ENCODE data around the gene GPC6. TPM values are rescaled to one million over a fixed set of nuclear protein-coding genes. Genes with fewer than 3 reads are reported as not detected.

GPC6 gene
- total and polyA plus RNA-seq, 9 of the 15 experiments (the other 6 are each of a cell fraction or from before 2014, with no cell fraction given) = under 0.01 to 0.20 (median 0.01) TPM; not detected in 4

DNA sequence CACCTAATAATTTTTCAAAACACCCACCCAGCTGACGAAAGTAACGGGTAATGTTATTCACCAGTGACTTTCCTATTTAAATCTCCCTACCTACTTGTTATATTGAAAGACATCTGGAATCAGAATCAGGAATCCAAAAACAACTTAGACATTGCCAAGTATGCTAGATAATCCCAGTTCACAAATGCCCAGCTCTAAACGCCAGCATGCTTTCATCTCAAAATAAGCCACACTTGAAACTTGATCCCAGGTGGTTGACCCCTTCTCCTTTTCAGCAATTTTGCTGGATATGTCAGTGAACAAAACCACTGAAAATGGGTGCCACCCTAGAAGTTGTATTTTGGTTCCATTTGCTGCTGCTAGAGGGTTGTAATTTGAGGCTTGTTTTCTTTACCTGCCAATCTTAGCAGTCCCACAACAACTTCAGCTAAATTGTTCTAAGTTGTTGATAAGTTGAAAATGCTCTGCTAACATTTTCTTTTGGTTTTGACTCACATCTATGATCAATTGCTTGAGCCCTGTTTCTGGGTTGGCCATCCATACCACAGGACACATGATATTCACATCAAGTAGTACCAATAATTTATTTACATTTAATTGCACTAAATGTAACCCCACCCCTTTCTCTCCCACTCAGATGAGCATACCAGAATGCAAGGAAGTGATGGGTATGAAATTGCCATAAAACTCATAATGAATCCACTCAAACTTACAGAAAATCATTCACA is 1186.4 kb downstream of the GPC6 start:
- in situ Hi-C loops (cut with MboI) = no loop called here
- Histone ChIP-seq H3K4me3 (no peak overlapping the region), H3K79me2 (ENCODE audit: control insufficient read depth, insufficient read depth, low read length) (no peaks in the 10 kb centered on the region), H2AFZ (ENCODE audit: low read depth, low read length) (no peak overlapping the region), H3K9ac (ENCODE audit: insufficient read depth in 1 of 2, low read depth in 2 of 2, low read length in 2 of 2) (no peak overlapping the region), H3K4me1 (replicated peaks in 1 of 2; ENCODE audit: control insufficient read depth in 2 of 2, insufficient read depth in 2 of 2, low read length in 2 of 2) (no peaks in the 10 kb centered on the region), H3K4me2 (ENCODE audit: insufficient read depth, low read length) (no peak overlapping the region), H3K27ac (ENCODE audit: extremely low read depth, low read depth, low read length) (no peak overlapping the region), H3K27me3 (ENCODE audit: control insufficient read depth in 2 of 2, insufficient read depth in 2 of 2, low read length in 2 of 2) (no peaks in the 10 kb centered on the region), H3K36me3 (ENCODE audit: control insufficient read depth, insufficient read depth, low read length) (no peaks in the 10 kb centered on the region), H4K20me1 (replicated peaks; ENCODE audit: control insufficient read depth, insufficient read depth, low read length) (no peaks in the 10 kb centered on the region), H3K9me1 (ENCODE audit: control insufficient read depth, insufficient read depth, low read length) (no peaks in the 10 kb centered on the region), H3K9me3 (replicated peaks; ENCODE audit: control insufficient read depth, insufficient read depth, low read depth, low read length) (no peaks in the 10 kb centered on the region)
- 3% methylated on average over 3 of the region's 3 CpGs for WGBS (ENCODE audit: insufficient coverage, low coverage, missing lambda C conversion rate)
- CTCF ChIA-PET (ENCODE audit: low intra/inter-chr PET ratio) = no interaction called here
- POLR2A ChIA-PET = no interaction called here
- FAIRE-seq (no peak), DNase-seq (ENCODE audit: extremely low read depth in 1 of 4, low spot score in 3 of 4) (no peak), ATAC-seq (no peak)
- no TSS peak for BruUV-seq (replicated peaks)
- intact Hi-C loops (cut with micrococcal nuclease) = no loop called here
- TF ChIP-seq ZNF175 (CRISPR knock-in tag; IDR thresholded peaks at IDR 0.05; ENCODE audit: low read depth) (no peak), RBM34 (IDR thresholded peaks at IDR 0.05; ENCODE audit: borderline replicate concordance, insufficient read depth, low read length) (no peak), HNRNPK (IDR thresholded peaks at IDR 0.05; ENCODE audit: low read depth, low read length, poor library complexity, severe bottlenecking) (no peak), ZNF224 (CRISPR knock-in tag; IDR thresholded peaks at IDR 0.05) (no peak), NUFIP1 (IDR thresholded peaks at IDR 0.05; ENCODE audit: partially characterized antibody) (no peak), HDAC2 (IDR thresholded peaks at IDR 0.05) (no peak), SAFB2 (IDR thresholded peaks at IDR 0.05; ENCODE audit: borderline replicate concordance, low read depth, low read length, severe bottlenecking) (no peak)
- TF ChIP-seq, protein P1, sequence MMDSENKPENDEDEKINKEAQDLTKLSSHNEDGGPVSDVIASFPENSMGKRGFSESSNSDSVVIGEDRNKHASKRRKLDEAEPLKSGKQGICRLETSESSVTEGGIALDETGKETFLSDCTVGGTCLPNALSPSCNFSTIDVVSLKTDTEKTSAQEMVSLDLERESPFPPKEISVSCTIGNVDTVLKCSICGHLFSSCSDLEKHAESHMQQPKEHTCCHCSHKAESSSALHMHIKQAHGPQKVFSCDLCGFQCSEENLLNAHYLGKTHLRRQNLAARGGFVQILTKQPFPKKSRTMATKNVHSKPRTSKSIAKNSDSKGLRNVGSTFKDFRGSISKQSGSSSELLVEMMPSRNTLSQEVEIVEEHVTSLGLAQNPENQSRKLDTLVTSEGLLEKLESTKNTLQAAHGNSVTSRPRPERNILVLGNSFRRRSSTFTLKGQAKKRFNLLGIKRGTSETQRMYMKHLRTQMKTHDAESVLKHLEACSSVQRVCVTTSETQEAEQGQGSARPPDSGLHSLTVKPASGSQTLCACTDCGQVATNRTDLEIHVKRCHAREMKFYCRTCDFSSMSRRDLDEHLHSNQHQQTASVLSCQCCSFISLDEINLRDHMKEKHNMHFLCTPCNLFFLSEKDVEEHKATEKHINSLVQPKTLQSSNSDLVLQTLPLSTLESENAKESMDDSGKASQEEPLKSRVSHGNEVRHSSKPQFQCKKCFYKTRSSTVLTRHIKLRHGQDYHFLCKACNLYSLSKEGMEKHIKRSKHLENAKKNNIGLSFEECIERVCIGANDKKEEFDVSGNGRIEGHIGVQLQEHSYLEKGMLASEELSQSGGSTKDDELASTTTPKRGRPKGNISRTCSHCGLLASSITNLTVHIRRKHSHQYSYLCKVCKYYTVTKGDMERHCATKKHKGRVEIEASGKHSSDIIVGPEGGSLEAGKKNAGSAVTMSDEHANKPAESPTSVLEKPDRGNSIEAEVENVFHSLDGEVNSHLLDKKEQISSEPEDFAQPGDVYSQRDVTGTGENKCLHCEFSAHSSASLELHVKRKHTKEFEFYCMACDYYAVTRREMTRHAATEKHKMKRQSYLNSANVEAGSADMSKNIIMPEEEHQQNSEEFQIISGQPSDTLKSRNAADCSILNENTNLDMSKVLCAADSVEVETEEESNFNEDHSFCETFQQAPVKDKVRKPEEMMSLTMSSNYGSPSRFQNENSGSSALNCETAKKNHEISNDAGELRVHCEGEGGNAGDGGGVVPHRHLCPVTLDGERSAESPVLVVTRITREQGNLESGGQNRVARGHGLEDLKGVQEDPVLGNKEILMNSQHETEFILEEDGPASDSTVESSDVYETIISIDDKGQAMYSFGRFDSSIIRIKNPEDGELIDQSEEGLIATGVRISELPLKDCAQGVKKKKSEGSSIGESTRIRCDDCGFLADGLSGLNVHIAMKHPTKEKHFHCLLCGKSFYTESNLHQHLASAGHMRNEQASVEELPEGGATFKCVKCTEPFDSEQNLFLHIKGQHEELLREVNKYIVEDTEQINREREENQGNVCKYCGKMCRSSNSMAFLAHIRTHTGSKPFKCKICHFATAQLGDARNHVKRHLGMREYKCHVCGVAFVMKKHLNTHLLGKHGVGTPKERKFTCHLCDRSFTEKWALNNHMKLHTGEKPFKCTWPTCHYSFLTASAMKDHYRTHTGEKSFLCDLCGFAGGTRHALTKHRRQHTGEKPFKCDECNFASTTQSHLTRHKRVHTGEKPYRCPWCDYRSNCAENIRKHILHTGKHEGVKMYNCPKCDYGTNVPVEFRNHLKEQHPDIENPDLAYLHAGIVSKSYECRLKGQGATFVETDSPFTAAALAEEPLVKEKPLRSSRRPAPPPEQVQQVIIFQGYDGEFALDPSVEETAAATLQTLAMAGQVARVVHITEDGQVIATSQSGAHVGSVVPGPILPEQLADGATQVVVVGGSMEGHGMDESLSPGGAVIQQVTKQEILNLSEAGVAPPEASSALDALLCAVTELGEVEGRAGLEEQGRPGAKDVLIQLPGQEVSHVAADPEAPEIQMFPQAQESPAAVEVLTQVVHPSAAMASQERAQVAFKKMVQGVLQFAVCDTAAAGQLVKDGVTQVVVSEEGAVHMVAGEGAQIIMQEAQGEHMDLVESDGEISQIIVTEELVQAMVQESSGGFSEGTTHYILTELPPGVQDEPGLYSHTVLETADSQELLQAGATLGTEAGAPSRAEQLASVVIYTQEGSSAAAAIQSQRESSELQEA (IDR thresholded peaks at IDR 0.05; ENCODE audit: low read depth) = no peak
- TF ChIP-seq, protein P2, sequence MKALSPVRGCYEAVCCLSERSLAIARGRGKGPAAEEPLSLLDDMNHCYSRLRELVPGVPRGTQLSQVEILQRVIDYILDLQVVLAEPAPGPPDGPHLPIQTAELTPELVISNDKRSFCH (CRISPR knock-in tag; IDR thresholded peaks at IDR 0.05) = no peak
- TF ChIP-seq, protein P2 (tag; IDR thresholded peaks at IDR 0.05) = no peak
